CD4-positive, alpha-beta T cell treated with Interleukin-4 for 4 hours (primary cell): Measurements from ENCODE around the gene TMED10.

Experiments used
- DNase-seq: peaks from one replicate; pipeline ENCODE4 v3.0.0-alpha.2; 2020

The TMED10 gene

GRCh38 chr14:75176142-75176820 lies at the start of gene TMED10:
Gene TMED10, minus strand, starts transcription at chr14:75176612. Its CDS starts 33 bp downstream, at chr14:75176579.
- peak; percentile 88 for DNase-seq

- no peak for DNase-seq
Observed at GRCh38 chr14:75224561-75224960, 48.1 kb upstream of the TMED10 start.

DNA sequence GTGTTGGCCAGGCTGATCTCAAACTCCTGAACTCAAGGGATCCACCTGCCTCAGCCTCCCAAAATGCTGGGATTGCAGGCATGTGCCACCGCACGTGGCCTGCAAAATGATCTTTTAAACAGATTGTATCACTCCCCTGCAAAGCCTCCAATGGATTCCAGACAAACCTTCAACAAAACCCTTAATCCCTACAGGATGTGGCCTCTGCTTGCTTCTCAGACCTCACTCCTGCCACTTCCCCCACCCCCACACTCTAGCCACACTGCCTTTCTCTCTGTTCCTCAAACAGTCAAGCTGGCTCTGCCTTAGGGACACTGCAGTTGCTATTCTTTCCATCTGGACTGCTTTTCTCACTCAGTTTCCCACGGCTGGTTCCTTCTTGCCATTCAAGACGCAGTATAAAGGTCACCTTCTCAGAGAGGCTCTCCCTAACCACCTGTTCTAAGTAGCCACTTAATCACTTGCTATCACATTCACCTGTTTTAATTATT lies 47.3 kb upstream of the TMED10 start:
- DNase-seq = no peak

DNA sequence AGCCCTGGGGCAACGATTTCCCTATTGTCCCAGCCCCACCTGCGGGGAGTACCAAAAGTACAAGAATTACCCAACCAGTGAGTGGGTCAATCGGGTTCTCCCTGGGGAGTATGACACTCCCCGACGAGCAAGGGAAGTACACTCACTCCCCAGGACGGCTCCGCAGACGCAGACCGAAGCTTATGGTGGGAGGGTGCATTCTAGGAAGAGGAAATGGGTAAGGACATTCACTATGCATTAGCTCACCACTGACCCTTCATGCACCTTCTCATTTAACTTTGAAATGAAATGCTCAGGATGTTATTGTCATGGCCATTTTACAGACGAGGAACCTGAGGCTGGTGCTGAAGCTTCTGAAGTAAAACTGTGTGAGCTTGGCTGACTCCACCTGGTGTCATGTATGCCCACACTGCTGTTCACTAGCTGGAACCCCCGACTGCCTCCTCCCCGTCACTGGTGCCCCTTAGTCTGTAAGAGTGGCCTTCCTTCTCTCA lies 45.8 kb upstream of the TMED10 start:
- no peak for DNase-seq

GRCh38 chr14:75221797-75222196 lies 45.4 kb upstream of the TMED10 start:
- no peak for DNase-seq

GRCh38 chr14:75220156-75220555 lies 43.7 kb upstream of the TMED10 start:
- no peak for DNase-seq

DNA sequence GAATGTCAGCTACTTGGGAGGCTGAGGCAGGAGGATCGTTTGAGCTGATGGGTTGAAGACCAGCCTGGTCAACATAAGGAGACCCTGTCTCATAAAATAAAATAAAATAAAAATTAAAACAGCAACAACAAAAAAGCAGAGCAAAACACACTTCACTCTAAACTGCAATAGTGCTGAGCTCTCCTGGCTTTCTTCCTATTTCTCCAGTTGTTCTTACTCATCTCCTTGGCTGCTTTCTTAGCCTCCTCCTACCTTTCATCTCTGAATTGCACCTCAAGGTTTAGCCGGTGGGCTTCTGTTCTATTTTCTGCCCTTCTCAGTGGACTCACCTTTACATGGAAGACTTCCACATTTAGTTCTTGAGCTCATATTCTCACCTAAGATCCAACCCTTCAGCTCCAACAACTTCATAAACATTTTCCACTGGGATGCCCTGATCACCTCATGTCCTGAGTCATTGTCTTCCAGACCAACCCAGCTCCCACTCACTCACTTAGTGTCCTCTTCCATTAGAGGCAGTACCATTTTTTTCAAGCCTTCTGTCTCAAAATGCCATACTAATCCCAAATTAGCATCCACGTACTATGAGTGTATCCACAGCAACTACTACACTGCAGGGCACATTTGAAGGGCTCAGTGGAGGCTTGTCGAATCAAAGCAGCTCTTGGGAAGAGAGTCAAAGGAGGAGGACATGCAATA lies 41.2 kb upstream of the TMED10 start:
- no peak for DNase-seq

DNA sequence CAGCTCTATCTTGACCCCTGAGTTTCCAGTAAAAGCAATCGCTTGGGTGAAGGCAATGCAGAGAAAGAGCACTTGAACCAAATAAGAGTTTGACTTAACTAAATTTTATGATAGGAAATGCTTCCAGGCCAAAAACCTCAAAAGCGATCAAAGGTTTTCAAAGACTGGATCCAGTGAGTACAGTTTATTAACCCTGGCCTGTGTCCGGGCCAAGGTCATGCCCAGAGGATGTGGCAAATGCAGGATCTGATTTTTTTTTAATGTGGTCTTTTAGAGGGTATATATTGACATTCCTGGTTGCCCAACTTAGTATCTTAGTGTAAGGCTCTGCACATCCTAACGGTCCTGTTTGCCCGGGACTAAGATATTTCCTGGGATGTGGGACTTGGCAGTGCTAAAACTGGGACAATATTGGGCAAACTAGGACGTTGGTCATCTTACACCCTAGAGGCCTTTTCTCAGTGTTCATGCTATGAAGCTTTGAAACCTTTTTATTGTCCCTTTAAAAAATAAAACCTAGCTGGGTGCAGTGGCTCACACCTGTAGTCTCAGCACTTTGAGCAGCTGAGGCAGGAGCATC lies 40.1 kb upstream of the TMED10 start:
- no peak for DNase-seq

DNA sequence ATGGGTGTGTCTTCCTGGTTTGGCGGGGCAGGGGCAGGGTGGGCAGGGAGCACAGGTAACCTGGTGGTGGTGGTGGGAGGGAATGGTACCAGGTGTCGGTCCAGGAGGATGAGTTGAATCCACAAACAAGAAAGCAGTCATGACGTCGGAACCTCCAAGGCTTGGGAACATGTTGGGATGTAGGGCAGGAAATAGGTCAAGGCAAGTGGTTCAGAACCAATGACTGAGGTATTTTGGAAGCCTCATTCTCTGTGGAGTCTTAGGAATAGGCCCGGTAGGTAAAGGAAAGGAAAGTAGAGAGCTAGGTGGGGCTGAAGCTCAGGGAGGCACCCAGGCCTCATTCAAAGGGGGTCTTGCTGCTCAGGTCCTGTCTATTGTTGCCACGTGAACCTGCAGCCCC lies 39.1 kb upstream of the TMED10 start:
- DNase-seq = no peak

- no peak for DNase-seq
Observed at GRCh38 chr14:75214558-75214957, 38.1 kb upstream of the TMED10 start.

DNA sequence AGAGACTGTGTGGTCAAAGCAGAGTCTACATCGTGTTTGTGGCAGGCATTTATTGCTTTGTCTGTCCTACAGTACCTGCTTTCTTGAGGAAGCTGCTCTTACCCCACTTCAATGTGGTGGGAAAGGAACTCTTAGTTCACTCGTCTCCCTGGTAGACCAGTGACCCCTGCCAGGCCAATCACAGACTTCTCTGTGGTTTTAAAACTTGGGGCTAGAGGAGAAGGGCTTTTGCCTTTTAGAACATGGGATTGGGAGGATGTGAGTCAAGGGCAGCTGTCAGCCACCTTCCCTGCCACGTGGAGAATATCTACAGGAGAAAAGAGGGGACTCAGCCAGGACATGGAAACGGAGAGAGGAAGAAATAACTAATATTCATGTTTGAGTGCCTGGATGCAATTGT lies 36.8 kb upstream of the TMED10 start:
- no peak for DNase-seq

DNA sequence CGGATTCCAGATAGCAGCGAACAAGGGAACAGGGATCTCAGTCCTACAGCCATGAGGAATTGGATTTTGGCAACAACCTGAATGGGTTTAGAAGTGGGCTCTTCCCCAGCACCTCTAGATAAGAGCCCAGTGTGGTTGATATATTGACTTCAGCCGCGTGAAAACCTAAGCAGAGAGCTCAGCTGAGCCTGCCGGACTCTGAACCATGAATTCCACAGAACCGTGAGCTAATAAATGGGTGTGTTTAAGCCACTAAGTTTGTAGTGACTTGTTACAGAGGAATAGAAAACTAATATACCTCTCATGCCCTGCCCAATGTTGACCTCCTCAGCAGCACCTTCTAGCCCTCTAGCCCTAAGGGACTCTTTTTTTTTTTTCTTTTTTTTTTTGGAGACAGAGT lies 32.4 kb upstream of the TMED10 start:
- no peak for DNase-seq

GRCh38 chr14:75206190-75206589 lies 29.8 kb upstream of the TMED10 start:
- DNase-seq = no peak

DNA sequence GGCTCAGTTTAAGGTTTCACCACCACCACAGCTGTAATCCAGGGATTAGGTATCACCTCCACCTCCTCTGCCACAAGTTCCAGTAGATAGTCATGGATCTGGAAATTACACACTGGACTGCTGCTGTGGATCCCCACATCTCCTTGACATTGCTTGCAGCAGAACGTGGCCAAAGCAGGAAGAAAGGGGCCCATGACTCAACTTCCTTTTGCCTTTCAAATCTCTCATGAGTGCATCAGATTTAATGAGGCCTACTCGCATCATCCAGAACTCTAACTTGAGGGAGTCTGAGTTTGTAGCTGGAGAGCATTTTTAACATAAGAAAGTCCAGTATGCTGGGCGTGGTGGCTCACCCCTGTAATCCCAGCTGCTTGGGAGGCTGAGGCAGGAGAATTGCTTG lies 29.2 kb upstream of the TMED10 start:
- DNase-seq = peak; percentile 33

GRCh38 chr14:75204116-75204515 lies 27.7 kb upstream of the TMED10 start:
- no peak for DNase-seq

DNA sequence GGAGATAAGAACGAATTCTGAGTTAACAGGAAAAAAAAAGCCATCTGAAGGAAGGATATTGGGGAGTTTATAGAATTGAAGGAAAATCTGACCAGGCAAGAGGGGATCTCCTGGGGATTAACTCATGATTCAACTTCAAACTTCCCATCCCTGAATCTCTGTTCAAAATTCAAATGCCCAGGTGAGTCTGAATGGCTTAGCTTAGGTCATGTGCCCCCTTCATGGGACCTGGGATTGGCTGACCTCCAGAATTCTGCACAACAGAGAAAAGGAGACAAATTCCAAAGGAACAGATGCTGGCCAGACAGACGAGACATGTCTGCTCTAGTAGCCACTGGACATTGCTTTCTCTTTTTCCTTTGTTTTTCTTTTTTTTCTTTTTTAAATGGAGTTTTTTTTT lies 26.2 kb upstream of the TMED10 start:
- no peak for DNase-seq

- DNase-seq = no peak
Observed at GRCh38 chr14:75201087-75201486, 24.7 kb upstream of the TMED10 start.

DNA sequence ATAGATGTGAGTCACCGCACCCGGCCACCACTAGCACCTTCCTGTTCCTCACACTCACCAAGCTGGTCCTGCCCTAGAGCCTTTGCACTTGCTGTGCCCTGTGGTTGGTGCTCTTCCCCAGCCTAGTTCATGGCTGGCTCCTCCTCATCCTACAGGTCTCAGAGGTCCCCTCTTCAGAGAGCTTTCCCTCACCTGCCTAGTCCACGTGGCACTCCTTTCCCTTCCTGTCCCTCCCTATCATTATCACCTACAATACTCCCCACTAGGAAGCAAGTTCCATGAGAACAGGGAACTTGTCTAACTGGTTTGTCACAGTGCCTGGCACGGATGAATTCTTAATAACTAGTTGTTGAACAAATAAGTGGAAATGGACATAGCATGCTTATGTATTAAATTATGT lies 24.0 kb upstream of the TMED10 start:
- DNase-seq = no peak

DNA sequence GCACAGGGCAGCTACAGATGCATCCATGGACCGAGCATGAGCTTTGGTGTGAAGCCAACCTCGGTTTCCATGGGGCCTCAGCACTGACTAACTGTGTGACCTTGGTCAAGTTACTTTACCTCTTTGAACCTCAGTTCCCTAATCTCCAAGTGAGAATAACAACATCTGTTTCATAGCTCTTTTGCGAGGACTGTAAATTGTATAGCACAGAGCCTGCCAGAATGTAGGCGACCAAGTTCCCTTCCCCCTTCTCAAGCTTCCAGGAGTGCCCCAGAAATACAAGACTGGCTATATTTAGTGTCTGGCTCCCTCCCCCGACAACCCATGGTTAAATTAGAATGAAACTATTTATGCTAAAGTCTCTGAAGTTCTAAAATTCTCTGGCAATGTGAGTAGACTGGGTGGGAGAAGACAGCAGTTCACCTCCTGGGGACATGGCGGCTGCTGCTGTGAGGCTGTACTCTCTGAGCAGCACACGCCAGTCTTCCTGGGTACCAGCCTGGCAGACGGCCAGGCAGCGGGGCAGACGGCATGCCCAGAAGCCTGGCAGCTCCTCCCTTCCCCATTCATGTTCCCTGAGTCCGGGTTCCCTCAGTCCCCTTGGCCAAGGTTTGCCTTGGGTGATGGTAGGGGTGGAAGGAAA lies 22.0 kb upstream of the TMED10 start:
- DNase-seq = no peak

GRCh38 chr14:75197338-75197737 lies 20.9 kb upstream of the TMED10 start:
- DNase-seq = no peak

DNA sequence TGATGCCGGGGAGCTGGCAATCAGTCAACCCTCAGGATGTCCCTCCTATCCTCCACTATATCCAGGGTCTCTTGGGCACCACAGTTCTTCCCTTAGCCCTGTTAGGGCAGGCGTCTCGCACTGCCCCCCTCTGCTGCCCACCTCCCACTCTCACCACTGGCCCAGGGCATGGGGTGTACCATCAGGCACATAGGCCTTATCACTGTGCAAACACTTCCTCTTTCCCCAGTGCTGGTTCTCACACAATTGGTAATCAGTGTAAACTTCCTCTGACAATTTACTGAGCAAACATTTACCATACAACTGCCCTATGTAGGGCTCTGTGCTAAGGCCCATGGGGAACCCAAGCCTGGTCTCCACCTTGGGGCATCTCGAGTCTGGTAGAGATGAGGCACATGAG lies 20.1 kb upstream of the TMED10 start:
- DNase-seq = no peak

DNA sequence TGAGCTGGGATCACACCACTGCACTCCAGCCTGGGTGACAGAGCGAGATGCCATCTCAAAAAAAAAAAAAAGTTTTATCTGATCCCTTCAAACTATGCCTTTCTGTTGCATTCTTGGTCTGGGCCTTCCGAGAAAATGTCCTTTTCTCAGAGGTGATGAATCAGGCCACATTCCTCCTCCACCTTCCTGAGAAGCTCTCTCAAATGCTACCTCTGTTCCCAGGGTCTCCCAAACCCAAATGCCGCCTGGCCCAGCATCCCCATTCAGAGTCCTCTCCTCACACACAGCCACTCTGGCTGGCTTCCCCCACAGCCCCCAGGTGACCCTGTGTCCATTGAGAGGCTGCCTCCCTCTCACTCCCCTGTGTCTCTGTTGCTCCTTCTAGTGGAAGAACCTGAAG lies 19.7 kb upstream of the TMED10 start:
- DNase-seq = no peak

DNA sequence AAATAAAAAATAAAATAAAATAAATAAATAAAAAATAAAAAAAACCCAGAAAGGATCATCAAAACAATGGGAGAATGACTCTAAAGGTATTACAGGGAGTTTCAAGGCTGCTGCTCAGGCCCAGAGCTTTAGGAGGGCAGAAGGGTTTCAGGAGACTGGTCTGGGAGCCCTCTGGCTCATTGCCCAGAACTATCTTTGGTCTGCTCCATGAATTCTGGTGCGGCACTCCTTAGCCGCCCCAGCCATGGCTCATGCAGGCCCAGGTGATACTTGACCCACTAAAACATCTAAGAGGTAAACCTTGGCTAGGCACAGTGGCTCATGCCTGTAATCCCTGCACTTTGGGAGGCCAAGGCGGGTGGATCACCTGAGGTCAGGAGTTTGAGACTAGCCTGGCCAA lies 14.7 kb upstream of the TMED10 start:
- DNase-seq = no peak

DNA sequence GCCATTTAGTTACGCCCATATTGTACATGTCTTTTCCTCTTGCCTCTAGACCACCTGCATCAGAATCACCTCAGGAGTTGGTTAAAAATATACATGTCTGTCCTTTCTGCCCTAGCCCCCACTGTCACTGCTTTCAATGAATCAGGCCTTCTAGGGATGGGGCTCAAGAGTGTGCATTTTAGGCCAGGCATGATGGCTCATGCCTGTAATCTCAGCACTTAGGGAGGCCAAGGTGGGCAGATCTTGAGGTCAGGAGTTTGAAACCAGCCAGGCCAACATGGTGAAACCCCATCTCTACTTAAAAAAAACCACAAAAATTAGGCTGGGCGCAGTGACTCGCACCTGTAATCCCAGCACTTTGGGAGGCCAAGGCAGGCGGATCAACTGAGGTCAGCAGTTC lies 13.6 kb upstream of the TMED10 start:
- DNase-seq = no peak
